LNCAP (cell line): ENCODE data around the gene SBNO1.

Source experiments
- TF ChIP-seq, protein P1 (sequence below): fragments of 450-650 bp; IDR thresholded peaks from 2 replicates; pipeline ENCODE4 v1.5.1; 2017; ENCODE audit warnings: mild to moderate bottlenecking

The SBNO1 gene

DNA sequence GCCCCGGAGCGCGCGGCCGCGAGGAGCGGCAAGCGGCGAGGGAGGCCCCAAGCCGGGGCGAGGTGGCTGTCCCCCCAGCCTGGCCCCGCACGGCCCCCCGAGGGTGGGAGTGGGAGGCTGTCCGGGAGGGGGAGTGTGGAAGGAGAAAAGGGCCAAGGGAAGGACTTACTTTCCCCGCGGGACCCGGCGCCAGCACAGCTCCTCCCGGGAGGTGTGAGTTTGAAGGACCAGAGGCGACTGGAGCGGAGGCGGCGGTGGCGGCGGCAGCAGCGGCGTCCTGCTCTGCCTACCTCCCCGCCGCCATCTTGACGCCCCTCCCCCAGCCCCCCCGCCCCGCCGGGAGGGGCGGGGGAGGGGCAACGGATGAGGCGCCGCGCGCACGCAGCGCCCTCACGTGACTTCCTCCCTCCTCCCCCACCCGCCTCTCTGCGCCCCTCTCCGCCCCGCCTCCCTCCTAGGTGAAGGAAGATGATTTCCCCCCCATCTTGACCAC is at the start of gene SBNO1:
TSS of gene SBNO1 (minus strand) at position 316 of the 493 bp plus-strand sequence. CDS start 14,406 bp downstream, outside the sequence.
- TF ChIP-seq, protein P1, sequence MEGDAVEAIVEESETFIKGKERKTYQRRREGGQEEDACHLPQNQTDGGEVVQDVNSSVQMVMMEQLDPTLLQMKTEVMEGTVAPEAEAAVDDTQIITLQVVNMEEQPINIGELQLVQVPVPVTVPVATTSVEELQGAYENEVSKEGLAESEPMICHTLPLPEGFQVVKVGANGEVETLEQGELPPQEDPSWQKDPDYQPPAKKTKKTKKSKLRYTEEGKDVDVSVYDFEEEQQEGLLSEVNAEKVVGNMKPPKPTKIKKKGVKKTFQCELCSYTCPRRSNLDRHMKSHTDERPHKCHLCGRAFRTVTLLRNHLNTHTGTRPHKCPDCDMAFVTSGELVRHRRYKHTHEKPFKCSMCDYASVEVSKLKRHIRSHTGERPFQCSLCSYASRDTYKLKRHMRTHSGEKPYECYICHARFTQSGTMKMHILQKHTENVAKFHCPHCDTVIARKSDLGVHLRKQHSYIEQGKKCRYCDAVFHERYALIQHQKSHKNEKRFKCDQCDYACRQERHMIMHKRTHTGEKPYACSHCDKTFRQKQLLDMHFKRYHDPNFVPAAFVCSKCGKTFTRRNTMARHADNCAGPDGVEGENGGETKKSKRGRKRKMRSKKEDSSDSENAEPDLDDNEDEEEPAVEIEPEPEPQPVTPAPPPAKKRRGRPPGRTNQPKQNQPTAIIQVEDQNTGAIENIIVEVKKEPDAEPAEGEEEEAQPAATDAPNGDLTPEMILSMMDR: no peak

DNA sequence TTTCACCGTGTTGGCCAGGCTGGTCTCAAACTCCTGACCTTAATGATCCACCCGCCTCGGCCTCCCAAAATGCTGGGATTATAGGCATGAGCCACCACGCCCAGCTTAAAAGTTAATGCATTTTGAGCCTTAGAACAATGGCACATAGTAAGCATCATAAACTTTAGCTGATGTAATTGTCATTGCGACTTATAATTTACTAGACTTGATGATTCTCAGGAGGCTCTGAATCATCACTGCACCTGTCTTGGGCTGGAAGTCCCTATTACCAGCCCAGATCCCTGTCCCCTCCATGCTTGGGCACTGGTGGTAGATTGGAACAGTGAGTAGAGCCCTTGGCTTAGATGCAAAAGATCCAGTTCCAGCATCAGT is 45.4 kb upstream of the SBNO1 start:
- TF ChIP-seq, protein P1: no peak

DNA sequence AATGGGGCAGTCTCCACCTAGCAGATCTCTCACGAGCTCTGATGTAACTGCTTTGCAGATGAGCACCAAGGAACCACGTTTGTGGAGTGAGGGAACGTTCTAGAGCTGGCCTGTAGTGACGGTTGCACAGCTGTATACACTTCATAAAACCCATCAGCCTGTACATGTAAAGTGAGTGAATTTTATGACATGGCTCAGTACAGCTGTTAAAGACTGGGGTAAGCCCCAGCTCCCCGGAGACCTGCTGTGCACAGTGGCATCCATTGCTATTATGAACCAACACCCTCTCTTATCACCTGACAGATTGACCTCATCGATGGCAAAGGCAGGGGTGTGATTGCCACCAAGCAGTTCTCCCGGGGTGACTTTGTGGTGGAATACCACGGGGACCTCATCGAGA is 39.9 kb upstream of the SBNO1 start:
- TF ChIP-seq, protein P1: no peak

DNA sequence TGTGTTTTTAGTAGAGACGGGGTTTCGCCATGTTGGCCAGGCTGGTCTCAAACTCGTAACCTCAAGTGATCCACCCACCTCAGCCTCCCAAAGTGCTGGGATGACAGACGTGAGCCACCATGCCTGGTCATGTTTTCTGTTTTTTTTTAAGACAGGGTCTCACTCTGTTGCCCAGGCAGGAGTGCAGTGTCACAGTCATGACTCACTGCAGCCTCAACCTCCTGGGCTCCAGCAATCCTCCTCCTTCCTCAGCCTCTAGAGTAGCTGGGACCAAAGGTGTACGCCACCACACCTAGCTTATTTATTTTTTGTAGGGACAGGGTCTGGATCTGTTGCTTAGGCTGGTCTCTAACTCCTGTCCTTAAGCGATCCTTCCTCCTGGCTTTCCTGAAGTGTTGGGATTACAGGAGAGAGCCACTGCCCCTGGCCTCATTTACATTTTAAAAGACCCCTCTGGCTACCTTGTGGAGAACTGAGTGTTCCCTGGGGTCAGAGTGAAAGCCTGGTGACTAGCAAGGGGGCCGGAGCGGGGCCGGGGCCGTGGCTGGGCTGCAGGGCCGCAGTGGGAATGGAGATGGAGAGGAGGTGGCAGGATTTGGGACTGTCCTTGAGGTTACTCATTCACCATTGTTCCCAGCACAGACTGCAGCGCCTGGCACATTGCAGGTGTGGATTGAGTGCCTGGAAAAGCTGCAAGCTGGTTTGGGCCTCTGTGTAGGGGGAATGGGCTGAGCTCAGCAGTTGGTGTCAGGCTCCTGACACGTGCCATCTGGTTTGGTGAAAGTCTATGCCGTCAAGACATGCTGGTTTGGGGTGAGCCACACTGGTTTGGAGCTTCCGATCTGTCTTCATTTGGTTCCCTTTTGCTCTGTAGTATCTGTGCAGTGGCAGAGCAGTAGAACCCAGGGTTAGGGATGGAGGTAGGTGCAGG is 37.4 kb upstream of the SBNO1 start:
- TF ChIP-seq, protein P1: no peak

DNA sequence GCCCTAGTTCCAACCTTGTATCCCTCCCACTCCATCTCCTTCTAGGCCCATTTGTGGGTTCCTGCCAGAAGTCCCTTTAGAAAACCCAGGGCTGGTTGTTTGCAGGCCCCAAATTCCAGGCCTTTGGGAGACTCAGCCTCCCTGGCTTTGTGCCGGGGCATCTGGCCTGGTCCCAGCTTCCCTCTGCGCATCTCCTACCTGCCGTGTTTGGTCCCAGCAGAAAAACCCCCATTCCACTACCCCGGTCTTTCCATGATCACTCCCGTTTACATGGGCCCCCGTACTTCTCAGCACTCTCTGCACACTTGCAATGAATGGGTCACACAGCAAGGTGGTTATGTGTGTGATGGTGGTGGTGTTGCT is 34.6 kb upstream of the SBNO1 start:
- TF ChIP-seq, protein P1: no peak

DNA sequence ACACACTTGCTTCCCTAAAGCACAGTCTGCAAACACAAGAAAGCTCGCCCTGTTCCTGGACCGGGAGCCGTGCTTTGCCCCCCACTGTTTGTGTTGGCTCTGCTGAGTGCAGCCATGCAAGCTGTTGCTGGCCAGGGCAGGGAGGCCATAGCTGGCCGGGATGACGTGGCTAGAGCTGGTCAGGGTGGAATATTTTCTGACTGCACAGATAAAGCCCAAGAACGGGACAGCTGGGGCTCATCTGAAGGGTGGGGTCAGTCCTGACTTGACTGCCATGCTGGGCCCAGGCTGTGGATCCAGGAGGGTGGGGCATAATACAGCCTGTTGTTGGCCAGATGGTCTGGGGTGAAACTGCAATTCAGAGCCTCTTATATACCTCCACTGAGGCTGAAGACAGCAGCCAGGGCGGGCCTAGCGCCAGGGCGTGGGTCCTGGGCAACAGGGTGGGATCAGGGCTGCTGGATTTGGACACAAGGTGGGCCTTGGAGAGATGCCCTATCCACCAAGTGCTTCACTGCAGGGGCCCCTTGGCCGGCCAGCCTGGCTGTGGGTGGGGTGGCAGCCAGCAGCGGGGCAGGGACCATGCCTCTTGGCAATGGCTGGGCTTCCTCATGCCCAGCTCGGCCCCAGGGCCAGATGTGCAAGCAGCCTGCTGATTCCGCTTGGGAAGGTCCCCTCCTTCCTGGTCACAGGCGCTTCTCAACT is 34.1 kb upstream of the SBNO1 start:
- TF ChIP-seq, protein P1: no peak

DNA sequence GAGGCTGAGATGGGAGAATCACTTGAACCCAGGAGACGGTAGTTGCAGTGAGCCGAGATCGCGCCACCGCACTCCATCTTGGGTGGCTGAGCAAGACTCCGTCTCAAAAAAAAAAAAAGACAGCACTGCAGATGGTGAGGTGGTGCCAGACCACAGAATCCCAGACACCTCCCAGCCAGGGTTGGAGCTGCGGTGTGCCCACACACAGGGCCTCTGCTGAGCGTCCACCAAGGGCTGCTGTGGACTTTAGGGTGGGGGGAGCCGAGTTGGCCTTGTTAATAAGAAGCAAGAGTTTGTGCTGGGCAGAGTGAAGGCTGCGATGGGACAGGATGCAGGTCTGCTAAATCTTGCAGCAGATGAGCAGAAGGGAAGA is 33.5 kb upstream of the SBNO1 start:
- TF ChIP-seq, protein P1: no peak
